ENCODE data around the gene SIRPA.
A peak's percentile ranks its signal among the peaks of the same experiment; 100 is the strongest.

Gene SIRPA

DNA sequence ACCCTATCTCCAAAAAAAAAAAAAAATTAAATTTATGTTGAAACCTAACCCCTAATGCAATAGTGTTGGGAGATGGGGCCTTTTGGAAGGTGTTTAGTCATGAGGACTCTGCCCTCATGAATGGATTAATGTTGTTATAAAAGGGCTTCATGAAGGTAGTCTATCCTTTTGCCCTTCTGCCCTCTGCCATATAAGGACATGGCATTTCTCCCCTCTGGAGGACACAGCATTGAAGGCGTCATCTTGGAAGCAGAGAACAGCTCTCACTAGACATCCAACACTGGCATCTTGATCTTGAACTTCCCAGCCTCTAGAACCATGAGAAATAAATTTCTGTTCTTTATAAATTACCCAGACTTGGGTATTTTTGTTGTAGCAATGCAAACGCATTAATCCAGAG is 63.2 kb downstream of the SIRPA start:
- no peak overlapping the region for H3K27ac ChIP-seq
- TF ChIP-seq, protein P1, sequence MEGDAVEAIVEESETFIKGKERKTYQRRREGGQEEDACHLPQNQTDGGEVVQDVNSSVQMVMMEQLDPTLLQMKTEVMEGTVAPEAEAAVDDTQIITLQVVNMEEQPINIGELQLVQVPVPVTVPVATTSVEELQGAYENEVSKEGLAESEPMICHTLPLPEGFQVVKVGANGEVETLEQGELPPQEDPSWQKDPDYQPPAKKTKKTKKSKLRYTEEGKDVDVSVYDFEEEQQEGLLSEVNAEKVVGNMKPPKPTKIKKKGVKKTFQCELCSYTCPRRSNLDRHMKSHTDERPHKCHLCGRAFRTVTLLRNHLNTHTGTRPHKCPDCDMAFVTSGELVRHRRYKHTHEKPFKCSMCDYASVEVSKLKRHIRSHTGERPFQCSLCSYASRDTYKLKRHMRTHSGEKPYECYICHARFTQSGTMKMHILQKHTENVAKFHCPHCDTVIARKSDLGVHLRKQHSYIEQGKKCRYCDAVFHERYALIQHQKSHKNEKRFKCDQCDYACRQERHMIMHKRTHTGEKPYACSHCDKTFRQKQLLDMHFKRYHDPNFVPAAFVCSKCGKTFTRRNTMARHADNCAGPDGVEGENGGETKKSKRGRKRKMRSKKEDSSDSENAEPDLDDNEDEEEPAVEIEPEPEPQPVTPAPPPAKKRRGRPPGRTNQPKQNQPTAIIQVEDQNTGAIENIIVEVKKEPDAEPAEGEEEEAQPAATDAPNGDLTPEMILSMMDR (IDR thresholded peaks at IDR 0.05): no peak
- TF ChIP-seq ZFX (IDR thresholded peaks at IDR 0.05; ENCODE audit: borderline replicate concordance): no peak

DNA sequence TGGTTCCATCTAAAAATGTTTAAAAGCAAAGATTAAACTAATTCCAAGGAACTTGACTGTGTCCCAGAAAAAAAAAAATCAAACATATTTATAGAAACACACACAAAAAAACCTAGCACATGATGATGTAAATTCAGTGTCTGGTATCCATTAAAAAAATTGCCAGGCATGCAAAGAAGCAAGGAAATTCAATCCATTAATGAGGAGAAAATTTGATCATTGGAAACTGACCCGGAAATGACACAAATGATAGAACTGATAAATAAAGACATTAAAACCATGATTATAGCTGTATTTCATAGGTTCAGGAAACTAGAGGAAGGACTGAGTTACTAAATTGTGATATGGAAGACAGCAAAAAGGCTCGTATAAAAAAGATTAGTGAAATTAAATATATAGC is 63.9 kb downstream of the SIRPA start:
- H3K27ac ChIP-seq: no peak overlapping the region
- TF ChIP-seq ZFX (IDR thresholded peaks at IDR 0.05; ENCODE audit: borderline replicate concordance): no peak
- TF ChIP-seq, protein P1 (IDR thresholded peaks at IDR 0.05): no peak

DNA sequence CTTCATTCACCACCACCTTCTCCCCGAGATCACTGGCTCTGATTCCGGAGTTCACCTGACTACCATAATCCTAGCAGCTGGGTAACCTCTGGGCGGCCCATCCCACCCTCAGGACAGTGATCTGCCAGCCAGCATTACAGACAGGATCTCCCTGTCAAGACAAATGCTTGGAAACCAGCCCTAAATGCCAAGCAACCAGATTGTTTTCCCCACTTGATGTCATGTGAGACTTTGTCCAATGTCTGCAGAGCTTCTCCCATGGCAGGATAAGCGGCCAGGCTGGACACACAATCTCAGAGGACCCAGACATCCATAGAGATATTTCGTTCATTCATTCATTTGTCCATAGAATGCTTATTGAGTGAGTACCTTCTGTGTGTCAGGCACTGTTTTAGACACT is 66.2 kb downstream of the SIRPA start:
- TF ChIP-seq ZFX (IDR thresholded peaks at IDR 0.05; ENCODE audit: borderline replicate concordance): no peak
- TF ChIP-seq, protein P1 (IDR thresholded peaks at IDR 0.05): no peak
- no peak overlapping the region for H3K27ac ChIP-seq

DNA sequence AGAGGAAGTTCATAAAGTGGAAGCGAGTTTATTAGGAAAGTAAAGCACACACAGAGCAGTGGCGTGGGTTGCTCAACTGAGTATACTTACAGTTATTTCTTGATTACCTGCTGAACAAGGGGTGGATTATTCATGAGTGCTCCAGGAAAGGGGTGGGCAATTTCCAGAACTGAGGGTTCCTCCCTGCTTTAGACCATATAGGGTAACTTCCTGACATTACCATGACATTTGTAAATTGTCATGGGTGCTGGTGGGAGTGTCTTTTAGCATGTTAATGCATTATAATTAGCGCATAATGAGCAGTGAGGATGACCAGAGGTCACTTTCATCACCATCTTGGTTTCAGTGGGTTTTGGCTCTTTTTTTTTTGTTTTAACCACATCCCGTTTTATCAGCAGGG is 68.9 kb downstream of the SIRPA start:
- TF ChIP-seq, protein P1 (IDR thresholded peaks at IDR 0.05): no peak
- no peak for TF ChIP-seq ZFX (IDR thresholded peaks at IDR 0.05; ENCODE audit: borderline replicate concordance)
- no peak overlapping the region for H3K27ac ChIP-seq

DNA sequence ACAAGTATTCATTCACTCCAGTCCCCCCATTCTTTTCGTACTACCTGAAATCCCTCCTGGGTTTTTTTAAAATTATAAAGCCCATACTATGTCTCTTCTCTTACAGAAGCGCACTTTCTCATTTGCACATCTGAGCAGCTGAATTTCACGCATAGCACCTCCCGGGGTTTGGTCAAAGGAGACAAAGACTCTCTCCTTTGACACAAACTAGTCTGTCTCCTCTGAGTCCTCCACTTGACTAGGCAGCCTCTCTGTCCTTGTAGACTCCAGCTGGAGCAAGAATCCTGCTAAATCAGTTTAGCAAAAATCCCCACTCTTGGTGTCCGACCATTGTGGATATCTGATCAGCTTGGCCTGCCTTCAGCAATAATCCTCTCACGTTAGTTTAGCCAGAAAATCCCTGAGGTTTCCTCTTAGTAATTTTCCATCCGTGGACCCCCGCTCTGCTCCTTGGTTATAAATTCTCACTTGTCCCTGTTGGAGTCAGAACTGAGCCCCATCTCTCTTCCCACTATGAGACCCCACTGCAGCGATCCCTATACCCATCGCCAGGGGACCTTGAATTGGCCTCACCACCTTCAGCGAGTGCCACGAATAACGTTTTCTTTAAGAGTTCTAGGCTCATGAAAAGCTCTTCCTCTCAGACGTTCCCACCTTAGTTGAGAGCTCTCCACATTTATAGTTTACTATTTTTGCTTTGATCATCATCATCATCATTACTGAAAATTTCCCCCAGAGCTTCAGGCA is 69.6 kb downstream of the SIRPA start:
- H3K27ac ChIP-seq: no peak overlapping the region
- TF ChIP-seq, protein P1 (IDR thresholded peaks at IDR 0.05): no peak

DNA sequence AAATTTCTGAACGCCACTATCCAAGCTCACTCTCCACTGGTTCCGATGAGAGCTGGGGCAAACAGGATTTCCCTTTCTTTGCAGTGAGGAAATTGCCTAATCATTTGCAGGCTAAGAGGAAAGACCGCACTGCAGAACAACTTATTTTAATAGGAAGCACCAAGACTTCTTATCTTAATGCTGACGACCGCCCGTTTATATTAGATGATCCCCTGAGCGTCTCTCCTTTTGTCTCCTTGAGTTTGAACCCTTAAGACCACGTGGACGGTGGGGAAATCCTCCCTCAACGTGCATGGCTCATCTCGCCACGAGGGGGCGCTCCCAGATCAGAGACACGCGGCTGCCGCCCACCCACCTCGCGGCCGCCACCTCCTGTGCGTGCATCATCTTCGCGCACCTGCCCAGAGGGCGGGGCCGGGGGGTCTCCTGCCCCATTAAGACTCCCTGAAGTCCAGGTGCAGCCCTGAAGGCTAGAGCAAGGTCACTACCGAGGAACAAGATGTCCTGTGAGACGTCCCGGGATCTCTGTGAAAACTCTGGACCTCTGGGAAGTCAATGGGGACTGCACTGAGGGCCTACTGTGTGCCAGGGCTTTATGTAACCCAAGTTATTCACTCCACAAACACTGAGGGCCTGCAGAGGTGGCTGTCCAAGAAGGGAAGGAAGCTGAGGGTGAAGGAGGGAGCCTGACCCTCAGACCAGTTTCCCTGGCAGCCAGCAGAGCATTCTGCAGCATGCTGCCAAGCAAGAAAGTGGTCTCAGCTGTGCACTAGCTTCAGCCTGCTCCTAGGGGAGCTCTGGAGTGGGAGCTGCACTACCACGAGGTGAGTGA is 70.5 kb downstream of the SIRPA start:
- TF ChIP-seq ZFX (IDR thresholded peaks at IDR 0.05; ENCODE audit: borderline replicate concordance): no peak
- TF ChIP-seq, protein P1 (IDR thresholded peaks at IDR 0.05): peak; percentile 92
- H3K27ac ChIP-seq: no peak overlapping the region

DNA sequence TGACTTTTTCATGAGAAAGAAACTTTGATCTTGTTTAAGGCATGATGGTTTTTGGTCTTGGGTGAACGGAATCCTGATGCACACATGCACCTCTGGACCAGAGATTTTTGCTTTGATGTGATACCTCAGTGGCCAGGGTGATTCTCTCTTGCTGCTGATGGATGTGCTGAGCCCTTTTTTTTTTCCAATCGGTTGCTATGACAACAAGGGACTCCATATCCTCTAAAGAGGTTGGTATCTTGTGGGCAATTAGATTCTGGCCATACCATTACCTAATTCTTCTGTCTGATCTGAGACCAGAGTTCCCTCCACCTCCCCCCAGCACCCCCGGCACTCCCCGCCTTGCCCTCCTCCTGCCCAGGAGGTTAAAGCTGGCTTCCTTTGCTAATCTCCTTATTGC is 73.8 kb downstream of the SIRPA start:
- TF ChIP-seq, protein P1 (IDR thresholded peaks at IDR 0.05): no peak
- no peak for TF ChIP-seq ZFX (IDR thresholded peaks at IDR 0.05; ENCODE audit: borderline replicate concordance)

More for the DNA sequence above, 73.8 kb downstream of the SIRPA start:
- H3K27ac ChIP-seq: no peak overlapping the region

Data from 22Rv1 (cell line).